Measurements from ENCODE around the gene PTGS1. TPM values are rescaled to one million over a fixed set of nuclear protein-coding genes. Genes with fewer than 3 reads are reported as not detected.
A peak's percentile ranks its signal among the peaks of the same experiment; 100 is the strongest.

Gene PTGS1
- total and polyA plus RNA-seq, 2 of the 13 experiments (the other 11 are each of a cell fraction or from before 2014, with no cell fraction given), result 0.07 to 0.08 TPM

DNA sequence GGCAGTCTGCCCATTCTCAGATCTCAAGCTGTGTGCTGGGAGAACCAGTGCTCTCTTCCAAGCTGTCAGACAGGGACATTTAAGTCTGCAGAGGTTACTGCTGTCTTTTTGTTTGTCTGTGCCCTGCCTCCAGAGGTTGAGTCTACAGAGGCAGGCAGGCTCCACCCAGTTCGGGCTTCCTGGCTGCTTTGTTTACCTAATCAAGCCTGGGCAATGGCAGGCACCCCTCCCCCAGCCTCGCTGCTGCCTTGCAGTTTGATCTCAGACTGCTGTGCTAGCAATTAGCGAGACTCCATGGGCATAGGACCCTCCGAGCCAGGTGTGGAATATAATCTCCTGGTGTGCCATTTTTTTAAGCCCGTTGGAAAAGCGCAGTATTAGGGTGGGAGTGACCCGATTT, 43.3 kb downstream of the PTGS1 start (continued):
- TF ChIP-seq RXRB (CRISPR knock-in tag; IDR thresholded peaks at IDR 0.05; ENCODE audit: borderline replicate concordance) (peak; percentile 34; the same call in 1 of the 2 replicates), SOX5 (CRISPR knock-in tag; IDR thresholded peaks at IDR 0.05; ENCODE audit: borderline replicate concordance) (0 out of 2 replicates have a peak, but pooled peaks have one; percentile 20), ELF1 (CRISPR knock-in tag; IDR thresholded peaks at IDR 0.05) (peak; percentile 30; the same call in 1 of the 2 replicates), SP5 (CRISPR knock-in tag; IDR thresholded peaks at IDR 0.05; ENCODE audit: borderline replicate concordance, low read depth) (peak; percentile 57; the same call in 1 of the 2 replicates), KDM6A (CRISPR knock-in tag; IDR thresholded peaks at IDR 0.05; ENCODE audit: low read depth) (peak; percentile 37; the same call in 1 of the 2 replicates), ETV5 (CRISPR knock-in tag; IDR thresholded peaks at IDR 0.05; ENCODE audit: borderline replicate concordance) (0 out of 2 replicates have a peak, but pooled peaks have one; percentile 9), ZNF331 (CRISPR knock-in tag; IDR thresholded peaks at IDR 0.05) (0 out of 2 replicates have a peak, but pooled peaks have one; percentile 13), RARA (CRISPR knock-in tag; IDR thresholded peaks at IDR 0.05) (0 out of 2 replicates have a peak, but pooled peaks have one; percentile 10), PAXIP1 (CRISPR knock-in tag; conservative IDR thresholded peaks at IDR 0.05) (peak; percentile 64), MTA1 (CRISPR knock-in tag; IDR thresholded peaks at IDR 0.05; ENCODE audit: borderline replicate concordance) (peak; percentile 60; the same call in 1 of the 2 replicates), THAP9 (CRISPR knock-in tag; IDR thresholded peaks at IDR 0.05; ENCODE audit: borderline replicate concordance) (peak; percentile 46; the same call in 1 of the 2 replicates)
- TF ChIP-seq, protein P1, sequence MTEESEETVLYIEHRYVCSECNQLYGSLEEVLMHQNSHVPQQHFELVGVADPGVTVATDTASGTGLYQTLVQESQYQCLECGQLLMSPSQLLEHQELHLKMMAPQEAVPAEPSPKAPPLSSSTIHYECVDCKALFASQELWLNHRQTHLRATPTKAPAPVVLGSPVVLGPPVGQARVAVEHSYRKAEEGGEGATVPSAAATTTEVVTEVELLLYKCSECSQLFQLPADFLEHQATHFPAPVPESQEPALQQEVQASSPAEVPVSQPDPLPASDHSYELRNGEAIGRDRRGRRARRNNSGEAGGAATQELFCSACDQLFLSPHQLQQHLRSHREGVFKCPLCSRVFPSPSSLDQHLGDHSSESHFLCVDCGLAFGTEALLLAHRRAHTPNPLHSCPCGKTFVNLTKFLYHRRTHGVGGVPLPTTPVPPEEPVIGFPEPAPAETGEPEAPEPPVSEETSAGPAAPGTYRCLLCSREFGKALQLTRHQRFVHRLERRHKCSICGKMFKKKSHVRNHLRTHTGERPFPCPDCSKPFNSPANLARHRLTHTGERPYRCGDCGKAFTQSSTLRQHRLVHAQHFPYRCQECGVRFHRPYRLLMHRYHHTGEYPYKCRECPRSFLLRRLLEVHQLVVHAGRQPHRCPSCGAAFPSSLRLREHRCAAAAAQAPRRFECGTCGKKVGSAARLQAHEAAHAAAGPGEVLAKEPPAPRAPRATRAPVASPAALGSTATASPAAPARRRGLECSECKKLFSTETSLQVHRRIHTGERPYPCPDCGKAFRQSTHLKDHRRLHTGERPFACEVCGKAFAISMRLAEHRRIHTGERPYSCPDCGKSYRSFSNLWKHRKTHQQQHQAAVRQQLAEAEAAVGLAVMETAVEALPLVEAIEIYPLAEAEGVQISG (CRISPR knock-in tag; IDR thresholded peaks at IDR 0.05), result peak; percentile 45; the same call in 1 of the 2 replicates
- TF ChIP-seq, protein P2, sequence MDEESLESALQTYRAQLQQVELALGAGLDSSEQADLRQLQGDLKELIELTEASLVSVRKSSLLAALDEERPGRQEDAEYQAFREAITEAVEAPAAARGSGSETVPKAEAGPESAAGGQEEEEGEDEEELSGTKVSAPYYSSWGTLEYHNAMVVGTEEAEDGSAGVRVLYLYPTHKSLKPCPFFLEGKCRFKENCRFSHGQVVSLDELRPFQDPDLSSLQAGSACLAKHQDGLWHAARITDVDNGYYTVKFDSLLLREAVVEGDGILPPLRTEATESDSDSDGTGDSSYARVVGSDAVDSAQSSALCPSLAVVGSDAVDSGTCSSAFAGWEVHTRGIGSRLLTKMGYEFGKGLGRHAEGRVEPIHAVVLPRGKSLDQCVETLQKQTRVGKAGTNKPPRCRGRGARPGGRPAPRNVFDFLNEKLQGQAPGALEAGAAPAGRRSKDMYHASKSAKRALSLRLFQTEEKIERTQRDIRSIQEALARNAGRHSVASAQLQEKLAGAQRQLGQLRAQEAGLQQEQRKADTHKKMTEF (CRISPR knock-in tag; IDR thresholded peaks at IDR 0.05), result peak; percentile 53; the same call in 1 of the 2 replicates
- TF ChIP-seq, protein P3, sequence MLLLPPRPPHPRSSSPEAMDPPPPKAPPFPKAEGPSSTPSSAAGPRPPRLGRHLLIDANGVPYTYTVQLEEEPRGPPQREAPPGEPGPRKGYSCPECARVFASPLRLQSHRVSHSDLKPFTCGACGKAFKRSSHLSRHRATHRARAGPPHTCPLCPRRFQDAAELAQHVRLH (CRISPR knock-in tag; IDR thresholded peaks at IDR 0.05; ENCODE audit: borderline replicate concordance, low read depth), result 0 out of 2 replicates have a peak, but pooled peaks have one; percentile 37
- TF ChIP-seq, protein P4, sequence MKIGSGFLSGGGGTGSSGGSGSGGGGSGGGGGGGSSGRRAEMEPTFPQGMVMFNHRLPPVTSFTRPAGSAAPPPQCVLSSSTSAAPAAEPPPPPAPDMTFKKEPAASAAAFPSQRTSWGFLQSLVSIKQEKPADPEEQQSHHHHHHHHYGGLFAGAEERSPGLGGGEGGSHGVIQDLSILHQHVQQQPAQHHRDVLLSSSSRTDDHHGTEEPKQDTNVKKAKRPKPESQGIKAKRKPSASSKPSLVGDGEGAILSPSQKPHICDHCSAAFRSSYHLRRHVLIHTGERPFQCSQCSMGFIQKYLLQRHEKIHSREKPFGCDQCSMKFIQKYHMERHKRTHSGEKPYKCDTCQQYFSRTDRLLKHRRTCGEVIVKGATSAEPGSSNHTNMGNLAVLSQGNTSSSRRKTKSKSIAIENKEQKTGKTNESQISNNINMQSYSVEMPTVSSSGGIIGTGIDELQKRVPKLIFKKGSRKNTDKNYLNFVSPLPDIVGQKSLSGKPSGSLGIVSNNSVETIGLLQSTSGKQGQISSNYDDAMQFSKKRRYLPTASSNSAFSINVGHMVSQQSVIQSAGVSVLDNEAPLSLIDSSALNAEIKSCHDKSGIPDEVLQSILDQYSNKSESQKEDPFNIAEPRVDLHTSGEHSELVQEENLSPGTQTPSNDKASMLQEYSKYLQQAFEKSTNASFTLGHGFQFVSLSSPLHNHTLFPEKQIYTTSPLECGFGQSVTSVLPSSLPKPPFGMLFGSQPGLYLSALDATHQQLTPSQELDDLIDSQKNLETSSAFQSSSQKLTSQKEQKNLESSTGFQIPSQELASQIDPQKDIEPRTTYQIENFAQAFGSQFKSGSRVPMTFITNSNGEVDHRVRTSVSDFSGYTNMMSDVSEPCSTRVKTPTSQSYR (CRISPR knock-in tag; IDR thresholded peaks at IDR 0.05; ENCODE audit: borderline replicate concordance), result peak; percentile 96

Data from HepG2 (cell line).